ENCODE measurements around the gene BORCS5.

The BORCS5 gene

GRCh38 chr12:12353807-12354206 lies 3.1 kb upstream of the BORCS5 start:
- DNase-seq = no peak

GRCh38 chr12:12356467-12356895 lies 397 bp upstream of the BORCS5 start:
- no peak for DNase-seq

GRCh38 chr12:12357719-12358461 lies 1.0 kb downstream of the BORCS5 start:
- peak; percentile 97 for DNase-seq

GRCh38 chr12:12358528-12358927 lies 1.6 kb downstream of the BORCS5 start:
- no peak for DNase-seq

- DNase-seq = no peak
Observed at GRCh38 chr12:12364787-12365445, 8.0 kb downstream of the BORCS5 start.

GRCh38 chr12:12365446-12365802 lies 8.5 kb downstream of the BORCS5 start:
- no peak for DNase-seq

GRCh38 chr12:12365931-12366431 lies 9.1 kb downstream of the BORCS5 start:
- DNase-seq = no peak

GRCh38 chr12:12366701-12367481 lies 10.0 kb downstream of the BORCS5 start:
- no peak for DNase-seq

GRCh38 chr12:12367482-12367998 lies 10.7 kb downstream of the BORCS5 start:
- DNase-seq = no peak

GRCh38 chr12:12372946-12373722 lies 16.3 kb downstream of the BORCS5 start:
- no peak for DNase-seq

GRCh38 chr12:12376646-12377448 lies 20.0 kb downstream of the BORCS5 start:
- DNase-seq = peak; percentile 96

- DNase-seq = no peak
Observed at GRCh38 chr12:12378616-12379015, 21.7 kb downstream of the BORCS5 start.

GRCh38 chr12:12379831-12380730 lies 23.2 kb downstream of the BORCS5 start:
- DNase-seq = no peak

GRCh38 chr12:12380949-12381593 lies 24.2 kb downstream of the BORCS5 start:
- DNase-seq = no peak

GRCh38 chr12:12381982-12382381 lies 25.1 kb downstream of the BORCS5 start:
- no peak for DNase-seq

- no peak for DNase-seq
Observed at GRCh38 chr12:12384571-12385340, 27.9 kb downstream of the BORCS5 start.

GRCh38 chr12:12387501-12387900 lies 30.6 kb downstream of the BORCS5 start:
- DNase-seq = no peak

- DNase-seq = no peak
Observed at GRCh38 chr12:12392413-12392812, 35.5 kb downstream of the BORCS5 start.

- DNase-seq = no peak
Observed at GRCh38 chr12:12393171-12393570, 36.3 kb downstream of the BORCS5 start.
